ENCODE results near the gene FBXO31.
A peak's percentile ranks its signal among the peaks of the same experiment; 100 is the strongest.

The FBXO31 gene

DNA sequence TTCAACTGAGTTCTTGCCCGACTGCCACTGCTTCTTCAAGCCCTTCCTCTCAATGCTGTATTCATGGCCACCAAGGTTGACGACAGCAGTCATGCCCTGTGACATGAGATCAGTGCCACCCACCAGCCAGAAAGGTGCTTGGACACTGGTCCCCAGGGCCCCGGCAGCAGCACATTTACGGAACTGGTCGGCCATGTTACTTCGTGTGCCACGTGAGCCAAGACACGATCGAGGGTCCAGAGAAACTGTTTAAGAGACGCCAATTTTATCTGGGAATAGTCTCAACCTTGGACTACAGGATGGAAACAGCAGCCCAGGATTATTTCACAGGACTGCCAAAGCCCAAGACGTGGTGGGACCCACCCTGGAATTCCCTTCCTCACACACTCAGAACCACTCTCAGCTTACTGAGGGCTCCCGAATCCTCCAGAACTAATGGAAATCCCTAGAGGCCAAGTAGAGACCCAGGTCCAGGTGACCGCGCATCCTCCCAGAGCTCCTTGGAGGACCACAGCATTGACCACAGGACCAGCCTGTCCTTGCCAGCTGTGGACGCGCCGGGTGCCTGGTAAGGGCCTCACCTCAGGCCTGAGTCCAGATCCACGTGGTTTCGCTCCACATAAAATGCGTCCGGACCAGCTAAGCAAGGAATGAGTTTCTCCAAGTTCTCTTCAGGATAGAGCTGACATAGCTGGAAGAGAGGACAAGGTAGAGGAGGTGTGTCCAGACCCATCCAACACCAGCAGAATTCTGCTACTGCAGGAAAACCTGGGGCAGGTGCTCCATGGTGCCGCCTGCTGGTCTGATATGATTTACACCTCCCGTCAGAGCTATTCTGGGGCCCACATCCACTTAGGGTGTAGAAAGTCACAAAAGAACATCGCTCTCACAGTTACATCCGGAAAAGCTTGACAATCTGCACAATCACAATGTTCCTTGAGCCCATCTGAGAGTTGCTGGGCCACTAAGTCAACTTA lies 36.7 kb upstream of the FBXO31 start:
- no peak overlapping the region for H3K4me2 ChIP-seq (ENCODE audit: low read length)
- H3K27ac ChIP-seq (ENCODE audit: low read depth, low read length, poor library complexity, severe bottlenecking) = no peak overlapping the region
- H3K9ac ChIP-seq (ENCODE audit: low read length) = no peak overlapping the region

DNA sequence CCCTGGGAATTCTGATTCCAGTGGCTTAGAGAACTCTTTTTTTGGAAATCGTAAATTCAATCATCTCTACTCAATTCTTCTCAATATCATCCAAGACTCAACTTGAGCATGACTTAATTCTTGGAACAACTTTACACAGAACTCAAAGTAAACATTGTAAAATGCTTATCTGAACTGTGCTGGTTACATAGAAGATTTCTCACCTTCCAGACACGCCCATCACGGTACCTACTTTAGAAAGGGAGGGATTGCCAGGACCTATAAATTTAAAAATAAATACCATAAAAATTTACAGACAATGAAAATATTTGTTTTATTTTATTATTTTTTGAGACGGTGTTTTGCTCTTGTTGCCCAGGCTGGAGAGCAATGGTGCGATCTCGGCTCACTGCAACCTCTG lies 35.1 kb upstream of the FBXO31 start:
- Histone ChIP-seq H3K9me2 (ENCODE audit: low read depth, low read length) (no peaks in the 10 kb centered on the region), H3F3A (ENCODE audit: insufficient read depth, low read length) (no peaks in the 10 kb centered on the region), H3K36me3 (ENCODE audit: insufficient read depth, low read length) (peaks cover 52% of the 10 kb centered on the region)

More for the DNA sequence above, 36.7 kb upstream of the FBXO31 start:
- H3K36me3 ChIP-seq (ENCODE audit: insufficient read depth, low read length) = peaks cover 58% of the 10 kb centered on the region
- H2AFZ ChIP-seq (ENCODE audit: low read length) = no peak overlapping the region
- no peaks in the 10 kb centered on the region for H3K9me2 ChIP-seq (ENCODE audit: low read depth, low read length)
- H4K20me1 ChIP-seq (ENCODE audit: insufficient read depth, low read length) = no peaks in the 10 kb centered on the region
- no peaks in the 10 kb centered on the region for H3K9me3 ChIP-seq (ENCODE audit: low read length)
- TF ChIP-seq, protein P1, sequence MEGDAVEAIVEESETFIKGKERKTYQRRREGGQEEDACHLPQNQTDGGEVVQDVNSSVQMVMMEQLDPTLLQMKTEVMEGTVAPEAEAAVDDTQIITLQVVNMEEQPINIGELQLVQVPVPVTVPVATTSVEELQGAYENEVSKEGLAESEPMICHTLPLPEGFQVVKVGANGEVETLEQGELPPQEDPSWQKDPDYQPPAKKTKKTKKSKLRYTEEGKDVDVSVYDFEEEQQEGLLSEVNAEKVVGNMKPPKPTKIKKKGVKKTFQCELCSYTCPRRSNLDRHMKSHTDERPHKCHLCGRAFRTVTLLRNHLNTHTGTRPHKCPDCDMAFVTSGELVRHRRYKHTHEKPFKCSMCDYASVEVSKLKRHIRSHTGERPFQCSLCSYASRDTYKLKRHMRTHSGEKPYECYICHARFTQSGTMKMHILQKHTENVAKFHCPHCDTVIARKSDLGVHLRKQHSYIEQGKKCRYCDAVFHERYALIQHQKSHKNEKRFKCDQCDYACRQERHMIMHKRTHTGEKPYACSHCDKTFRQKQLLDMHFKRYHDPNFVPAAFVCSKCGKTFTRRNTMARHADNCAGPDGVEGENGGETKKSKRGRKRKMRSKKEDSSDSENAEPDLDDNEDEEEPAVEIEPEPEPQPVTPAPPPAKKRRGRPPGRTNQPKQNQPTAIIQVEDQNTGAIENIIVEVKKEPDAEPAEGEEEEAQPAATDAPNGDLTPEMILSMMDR (IDR thresholded peaks at IDR 0.05; ENCODE audit: low read length) = peak; percentile 74
- no peak for TF ChIP-seq EZH2 (IDR thresholded peaks at IDR 0.05; ENCODE audit: borderline replicate concordance, low read length)
- no peaks in the 10 kb centered on the region for H3K27me3 ChIP-seq (ENCODE audit: insufficient read depth, low read length)
- no peaks in the 10 kb centered on the region for H3F3A ChIP-seq (ENCODE audit: insufficient read depth, low read length)
- H3K4me1 ChIP-seq (ENCODE audit: insufficient read depth, low read length, severe bottlenecking) = no peaks in the 10 kb centered on the region
- no peaks in the 10 kb centered on the region for H3K79me2 ChIP-seq (ENCODE audit: insufficient read depth, low read length)
- H3K4me3 ChIP-seq (ENCODE audit: low read depth, low read length, poor library complexity, severe bottlenecking) = no peak overlapping the region

DNA sequence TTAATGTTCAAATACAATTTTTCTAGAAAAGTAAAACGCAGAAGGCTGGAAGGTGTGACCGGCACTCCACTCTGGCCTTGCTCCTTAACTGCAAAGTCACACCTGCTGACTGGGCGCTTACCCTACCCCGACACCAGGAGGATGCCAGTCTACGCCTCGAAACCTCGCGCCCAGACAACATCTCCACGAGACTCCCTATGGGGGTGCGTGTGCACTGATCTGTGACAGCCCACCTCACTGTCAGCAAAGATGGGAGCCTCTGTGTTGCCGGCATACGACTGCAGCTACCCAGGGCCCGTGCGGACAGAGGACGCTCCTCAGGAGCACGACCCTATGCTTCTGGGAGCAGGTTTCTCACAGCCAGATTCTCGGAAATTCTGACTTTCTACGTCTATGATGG lies 34.6 kb upstream of the FBXO31 start:
- Histone ChIP-seq H3K9ac (ENCODE audit: low read length) (no peak overlapping the region), H3K9me3 (ENCODE audit: low read length) (no peaks in the 10 kb centered on the region), H3K79me2 (ENCODE audit: insufficient read depth, low read length) (no peaks in the 10 kb centered on the region), H3K9me2 (ENCODE audit: low read depth, low read length) (no peaks in the 10 kb centered on the region), H4K20me1 (ENCODE audit: insufficient read depth, low read length) (no peaks in the 10 kb centered on the region), H3K27me3 (ENCODE audit: insufficient read depth, low read length) (no peaks in the 10 kb centered on the region), H3K4me1 (ENCODE audit: insufficient read depth, low read length, severe bottlenecking) (no peaks in the 10 kb centered on the region), H3F3A (ENCODE audit: insufficient read depth, low read length) (no peaks in the 10 kb centered on the region), H3K4me3 (ENCODE audit: low read depth, low read length, poor library complexity, severe bottlenecking) (no peak overlapping the region), H3K36me3 (ENCODE audit: insufficient read depth, low read length) (peaks cover 52% of the 10 kb centered on the region), H3K4me2 (ENCODE audit: low read length) (no peak overlapping the region), H3K27ac (ENCODE audit: low read depth, low read length, poor library complexity, severe bottlenecking) (no peak overlapping the region), H2AFZ (ENCODE audit: low read length) (no peak overlapping the region)
- TF ChIP-seq, protein P1 (IDR thresholded peaks at IDR 0.05; ENCODE audit: low read length) = no peak
- TF ChIP-seq EZH2 (IDR thresholded peaks at IDR 0.05; ENCODE audit: borderline replicate concordance, low read length) = no peak

More for the DNA sequence above, 35.1 kb upstream of the FBXO31 start:
- TF ChIP-seq, protein P1 (IDR thresholded peaks at IDR 0.05; ENCODE audit: low read length) = no peak
- no peak for TF ChIP-seq EZH2 (IDR thresholded peaks at IDR 0.05; ENCODE audit: borderline replicate concordance, low read length)
- no peak overlapping the region for H2AFZ ChIP-seq (ENCODE audit: low read length)
- H3K4me1 ChIP-seq (ENCODE audit: insufficient read depth, low read length, severe bottlenecking) = no peaks in the 10 kb centered on the region
- no peak overlapping the region for H3K4me2 ChIP-seq (ENCODE audit: low read length)
- H3K27ac ChIP-seq (ENCODE audit: low read depth, low read length, poor library complexity, severe bottlenecking) = no peak overlapping the region
- no peak overlapping the region for H3K9ac ChIP-seq (ENCODE audit: low read length)
- no peaks in the 10 kb centered on the region for H3K9me3 ChIP-seq (ENCODE audit: low read length)
- no peaks in the 10 kb centered on the region for H3K79me2 ChIP-seq (ENCODE audit: insufficient read depth, low read length)
- H3K27me3 ChIP-seq (ENCODE audit: insufficient read depth, low read length) = no peaks in the 10 kb centered on the region
- no peak overlapping the region for H3K4me3 ChIP-seq (ENCODE audit: low read depth, low read length, poor library complexity, severe bottlenecking)
- no peaks in the 10 kb centered on the region for H4K20me1 ChIP-seq (ENCODE audit: insufficient read depth, low read length)
